Activated CD8-positive, alpha-beta memory T cell treated with anti-CD3 and anti-CD28 coated beads for 24 hours (primary cell): ENCODE measurements around the gene PLPP3.

Source experiments
- DNase-seq: peaks from one replicate; pipeline ENCODE4 v3.0.0-alpha.2; 2020

The PLPP3 gene

DNA sequence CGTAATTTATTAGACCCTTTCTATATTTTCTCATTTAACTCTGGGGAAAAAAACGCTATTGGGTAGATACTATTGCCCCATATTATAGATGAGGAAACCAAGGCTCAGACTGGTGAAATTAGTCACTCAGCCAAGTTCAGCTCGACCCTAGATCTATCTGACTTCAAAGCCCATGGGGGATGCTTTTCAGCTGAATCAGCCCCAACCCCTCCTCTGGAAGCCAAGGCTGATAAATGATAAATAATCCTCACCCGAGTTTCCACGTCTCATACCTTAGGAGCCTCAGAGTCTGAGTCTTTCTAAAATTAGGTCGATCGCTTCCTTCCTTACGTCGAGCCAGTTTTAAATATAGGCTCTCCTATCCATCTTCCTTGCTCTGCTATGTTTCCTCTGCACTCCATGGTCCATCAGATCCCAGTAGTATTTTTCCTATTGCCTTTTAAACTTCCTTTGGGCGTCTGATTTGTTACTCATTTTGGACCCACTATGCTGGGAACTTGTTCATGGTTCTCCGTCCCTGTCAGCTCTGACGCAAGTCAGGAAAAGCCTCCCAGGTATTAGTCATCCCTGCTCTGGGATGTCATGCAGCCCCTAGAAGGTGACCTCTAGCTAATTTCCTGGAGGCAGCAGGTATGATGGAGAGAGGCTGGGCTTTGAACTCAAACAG lies 122.8 kb downstream of the PLPP3 start:
- DNase-seq: no peak

DNA sequence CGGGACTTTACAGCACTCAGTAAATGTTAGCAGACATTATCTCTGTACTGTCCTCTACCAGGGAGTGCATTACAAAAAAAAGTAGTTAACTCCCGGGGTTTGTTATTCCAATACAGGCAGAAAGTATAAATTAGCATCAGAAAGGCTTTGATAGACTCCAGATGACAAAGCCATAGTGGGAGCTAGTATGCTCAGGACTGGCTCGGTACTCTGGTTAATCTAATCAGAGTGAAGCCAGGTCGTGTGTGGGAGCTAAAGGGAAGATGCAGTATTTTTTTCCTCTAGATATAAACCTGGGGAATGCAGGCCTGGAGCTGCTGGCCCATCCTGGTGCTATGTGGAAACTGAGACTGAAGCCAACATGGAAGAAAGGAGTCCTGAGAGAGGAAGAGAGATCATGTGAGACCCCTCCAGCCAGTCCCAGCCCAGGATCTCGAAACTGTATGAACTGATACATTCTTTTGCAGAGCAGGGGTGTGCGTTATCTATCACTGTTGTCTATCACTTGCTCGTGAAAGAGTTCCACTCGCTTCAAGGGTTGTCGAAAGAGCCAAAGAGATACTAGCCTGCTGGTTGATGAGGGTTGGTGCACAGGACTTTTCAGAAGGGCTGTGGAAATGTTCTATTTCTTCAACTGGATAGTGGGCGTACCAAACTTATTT lies 125.8 kb downstream of the PLPP3 start:
- no peak for DNase-seq

DNA sequence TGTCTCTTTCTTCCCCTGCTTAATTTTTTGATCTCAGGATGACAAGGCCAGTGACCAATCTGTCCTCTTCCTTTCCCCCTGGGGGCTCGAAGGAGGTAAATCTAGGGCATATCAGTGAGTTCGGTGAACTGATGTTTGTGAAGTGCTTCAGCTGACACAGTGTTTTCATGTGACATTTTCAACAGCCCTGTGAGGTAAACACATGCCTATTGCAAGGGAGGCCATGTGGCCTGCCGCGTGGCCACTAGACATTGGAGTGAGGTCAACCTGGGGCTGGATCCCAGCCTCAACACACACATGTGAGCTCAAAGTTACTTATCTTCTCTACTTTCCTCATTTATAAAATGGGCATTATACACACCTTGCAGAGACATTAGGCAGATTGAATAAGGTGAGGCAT lies 126.3 kb downstream of the PLPP3 start:
- DNase-seq: no peak

DNA sequence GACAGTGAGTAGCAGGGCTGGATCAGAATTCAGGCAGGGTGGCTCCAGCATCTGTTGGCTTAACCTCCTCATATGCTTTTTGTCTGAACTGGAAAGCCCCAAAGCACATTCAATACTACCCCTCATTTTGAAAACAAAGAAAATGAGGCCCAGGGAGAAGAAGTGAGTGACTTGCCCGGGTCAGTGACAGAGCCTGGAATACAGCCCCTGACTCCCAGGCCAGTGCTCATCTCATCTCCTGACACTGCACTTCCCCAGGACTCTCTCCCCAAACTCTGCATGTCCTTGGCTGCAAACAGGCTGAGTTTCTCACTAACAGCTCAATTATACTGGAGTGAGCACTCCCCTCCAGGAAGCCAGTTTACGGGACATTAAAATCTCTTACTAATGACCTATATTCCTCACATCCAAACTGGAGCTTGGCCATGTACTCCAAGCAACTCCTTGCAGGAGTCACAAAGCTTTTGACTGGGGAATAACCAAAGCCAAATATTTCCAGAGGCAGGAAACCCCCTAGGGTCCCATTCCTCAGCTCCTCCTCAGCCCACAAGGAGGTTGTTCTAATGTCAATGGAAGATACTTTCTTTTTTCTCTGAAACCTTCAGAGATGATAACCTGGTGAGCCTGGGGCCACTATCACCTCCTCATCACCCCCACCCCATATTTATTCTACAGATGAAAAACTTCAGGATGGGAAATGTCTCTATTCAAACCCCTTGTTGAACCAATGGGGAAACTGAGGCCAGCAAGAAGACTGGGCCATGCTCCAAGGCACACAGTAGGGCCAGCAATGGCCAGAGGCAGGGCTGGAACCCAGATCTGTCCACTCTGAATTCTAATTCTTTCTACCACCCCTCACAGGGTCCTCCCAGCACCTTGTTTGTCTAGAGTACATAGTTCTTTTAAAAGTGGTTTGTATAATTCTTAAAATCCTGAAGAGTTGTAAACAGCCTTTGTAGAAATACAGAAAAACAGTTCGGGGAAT lies 127.0 kb downstream of the PLPP3 start:
- DNase-seq: no peak

DNA sequence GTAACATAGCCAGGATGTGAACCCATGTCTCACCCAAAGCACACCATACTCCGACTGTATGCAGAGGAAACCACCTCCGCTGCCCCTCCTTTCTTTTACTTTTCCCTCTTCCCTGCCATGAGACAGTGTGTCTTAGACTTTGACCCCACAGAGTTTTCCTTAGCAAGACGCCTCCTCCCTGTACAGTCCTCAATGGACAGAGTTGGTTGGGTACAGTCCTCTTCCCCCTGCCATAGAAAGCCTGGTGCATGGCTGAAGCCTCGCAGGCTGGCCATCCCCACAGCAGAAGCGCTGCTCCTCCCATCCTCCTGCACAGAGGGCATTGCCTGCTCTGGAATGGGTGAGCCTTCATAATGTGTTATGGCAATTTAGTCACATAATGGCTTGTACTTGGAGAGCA lies 127.9 kb downstream of the PLPP3 start:
- DNase-seq: no peak

DNA sequence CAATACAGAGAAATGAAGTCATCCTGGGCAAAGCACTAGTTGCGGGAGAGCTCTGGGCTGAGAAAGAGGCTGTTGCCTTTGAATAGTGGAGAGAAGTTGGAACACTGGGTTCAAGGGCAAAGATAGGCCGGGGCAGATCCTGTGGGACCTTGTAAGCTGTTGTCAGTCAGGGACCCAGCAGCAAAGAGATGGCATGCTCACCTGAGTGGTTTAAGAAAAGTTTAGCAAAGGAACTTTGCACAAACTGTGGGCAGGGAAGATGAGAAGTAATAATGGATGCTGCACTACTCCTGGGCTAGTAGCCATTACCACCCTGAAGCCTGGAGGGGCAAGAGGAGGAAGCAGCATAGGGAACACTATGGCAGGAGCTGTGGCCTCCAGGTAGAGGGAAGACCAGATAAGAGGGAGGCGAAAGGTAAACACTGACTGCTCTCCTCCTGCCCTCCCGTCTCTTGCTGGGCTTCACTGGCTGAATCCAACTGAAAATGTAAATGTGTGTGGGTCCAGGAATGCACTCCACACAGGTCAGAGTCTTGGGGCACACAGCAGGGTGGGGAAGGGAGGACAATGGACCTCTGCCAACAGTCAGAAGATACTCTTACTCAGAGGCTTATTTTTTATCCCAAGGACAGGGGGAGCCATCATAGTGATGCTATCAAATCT lies 129.2 kb downstream of the PLPP3 start:
- no peak for DNase-seq

DNA sequence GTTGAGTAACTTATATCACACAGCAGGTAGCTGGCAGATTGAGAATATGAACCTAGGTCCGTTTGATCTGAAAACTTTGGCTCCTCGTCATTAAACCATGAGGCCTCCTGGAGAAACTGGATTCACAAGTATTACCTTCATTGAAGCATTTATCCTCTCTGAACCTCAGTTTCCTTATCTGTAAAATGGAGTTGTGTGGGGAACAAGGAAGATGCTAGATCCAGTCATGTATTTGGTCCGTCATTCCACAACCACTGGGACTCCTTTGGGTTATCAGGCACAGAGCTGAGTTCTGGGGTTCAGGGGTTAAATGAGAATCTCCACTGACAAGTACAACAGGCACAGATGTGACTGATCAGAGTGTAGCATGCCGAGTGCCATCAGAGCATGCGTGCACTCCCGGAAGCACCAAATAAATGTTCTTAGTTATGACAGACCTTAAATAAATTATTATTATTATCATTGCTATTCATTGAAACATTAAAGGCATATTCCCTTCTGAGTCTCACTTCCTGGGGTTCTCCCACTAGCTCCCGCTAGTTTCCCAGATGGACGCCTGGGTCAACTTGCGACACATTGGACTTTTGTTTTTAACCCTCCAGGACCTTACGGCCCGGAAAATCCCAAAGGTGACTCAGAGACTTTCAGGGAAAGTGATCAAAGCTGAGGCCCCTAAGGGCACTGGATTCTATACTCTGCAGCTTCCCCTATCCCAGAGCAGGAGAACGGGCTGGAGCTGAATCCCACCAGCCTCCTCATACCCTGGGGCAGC lies 130.6 kb downstream of the PLPP3 start:
- DNase-seq: no peak

DNA sequence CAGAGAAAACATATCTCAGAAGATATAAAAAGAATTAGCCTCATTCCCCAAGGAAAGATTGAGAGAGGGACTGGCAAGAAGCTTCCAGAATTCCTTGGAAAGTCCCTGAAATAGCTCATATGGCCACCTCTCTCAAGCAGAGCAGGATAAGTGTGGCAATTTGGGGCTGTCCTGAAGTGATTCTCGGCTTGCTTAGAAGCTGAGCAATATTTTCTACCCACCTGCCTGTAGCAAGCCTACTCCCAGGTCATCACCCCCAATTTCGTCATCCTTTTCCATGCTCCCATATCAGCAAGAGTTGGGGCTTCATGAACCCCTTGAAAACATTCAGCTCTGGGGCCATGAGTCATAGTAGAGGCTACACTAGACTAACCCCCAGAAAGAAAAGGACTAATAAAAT lies 131.5 kb downstream of the PLPP3 start:
- DNase-seq: no peak

DNA sequence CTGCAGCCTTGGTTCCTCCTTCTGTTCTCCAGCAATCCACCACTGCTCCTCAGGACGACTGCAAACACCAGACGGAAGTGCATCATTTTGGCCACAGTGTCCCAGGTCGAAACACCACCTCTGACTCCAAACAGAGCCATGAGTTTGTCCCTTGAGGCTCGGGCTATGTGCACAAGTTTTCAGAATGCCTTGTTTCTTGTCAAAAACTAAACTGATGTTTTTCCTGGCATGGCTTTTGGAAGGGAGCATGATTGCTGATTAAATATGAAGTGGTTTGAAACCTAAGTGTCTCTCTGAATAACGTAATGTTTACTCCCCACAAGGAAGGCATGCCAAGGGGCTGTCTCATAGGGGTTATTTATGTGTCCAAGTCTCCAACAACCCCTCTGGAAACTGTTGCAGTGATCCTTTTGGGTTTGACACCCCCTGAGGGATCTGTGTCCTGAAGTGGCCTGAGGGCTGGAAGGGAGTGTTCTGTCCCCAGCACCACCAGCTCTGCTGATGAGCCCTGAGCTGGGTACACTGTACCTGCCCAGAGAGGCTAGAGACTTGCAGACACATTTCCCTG lies 132.7 kb downstream of the PLPP3 start:
- no peak for DNase-seq

DNA sequence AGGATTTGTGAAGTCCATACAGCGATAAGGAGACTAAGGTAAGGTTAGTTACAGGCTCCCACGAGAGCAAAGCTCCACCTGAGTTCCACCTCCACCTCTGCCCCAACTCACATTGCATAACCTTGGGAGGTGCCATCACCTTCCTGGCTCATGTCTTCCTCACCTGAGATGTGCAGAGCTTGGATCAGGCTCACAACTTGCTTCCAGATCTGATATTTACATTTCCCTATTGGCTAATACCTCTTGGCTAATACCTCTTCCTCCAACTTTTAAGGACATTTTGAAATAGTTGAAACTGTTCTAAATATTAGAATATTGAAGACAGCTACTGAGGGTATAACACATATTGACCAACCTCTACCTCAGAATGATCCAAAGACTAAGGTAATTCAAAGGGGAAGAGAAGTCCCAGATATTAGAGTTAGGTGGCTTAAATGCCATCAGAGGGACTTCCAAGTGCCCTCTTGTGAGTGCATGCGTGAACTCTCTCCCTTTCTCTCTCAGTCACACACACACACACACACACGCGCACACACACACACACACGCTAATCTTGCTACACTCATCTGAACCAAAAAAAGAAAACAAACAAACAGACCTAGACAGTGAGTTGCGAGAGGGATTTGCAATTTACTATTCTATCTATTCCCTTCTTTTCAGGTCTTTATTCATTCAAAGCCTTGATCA lies 134.3 kb downstream of the PLPP3 start:
- no peak for DNase-seq
